ENCODE data around the gene CTAGE15.
"Not testable (repeated sequence)": the region's sequence is repeated elsewhere in the genome, so short reads cannot be mapped to it uniquely, and the experiment has no call there.

DNA sequence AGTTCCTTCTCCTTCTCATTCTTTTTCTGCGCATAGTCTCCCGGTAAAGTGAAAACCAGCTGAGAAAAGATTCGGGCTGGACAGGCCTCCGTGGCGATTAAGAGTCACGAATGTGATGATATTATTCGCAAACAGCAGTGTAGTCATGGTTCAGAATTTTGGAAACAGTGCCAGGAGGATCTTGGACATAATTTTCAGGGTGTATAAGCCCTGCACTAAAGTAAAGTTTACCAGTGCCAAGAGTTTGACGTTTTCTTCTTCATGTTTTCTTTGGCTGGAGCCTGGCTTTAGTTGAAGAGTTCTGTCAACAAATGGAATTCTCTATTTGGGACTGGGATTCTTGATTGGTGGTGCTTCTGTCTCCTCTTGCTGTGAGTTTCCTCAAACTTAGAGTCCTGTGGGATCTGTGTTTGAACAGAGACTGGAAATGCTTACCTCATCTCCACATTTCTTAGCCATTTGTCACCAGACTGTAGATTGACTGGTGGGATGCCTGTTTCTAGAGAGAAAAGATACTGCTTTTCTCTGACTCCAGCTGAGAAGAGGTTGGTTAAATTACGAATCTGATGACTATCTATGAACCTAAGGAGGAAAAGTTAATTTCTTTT is 49.2 kb upstream of the CTAGE15 start:
- TF ChIP-seq, protein P1, sequence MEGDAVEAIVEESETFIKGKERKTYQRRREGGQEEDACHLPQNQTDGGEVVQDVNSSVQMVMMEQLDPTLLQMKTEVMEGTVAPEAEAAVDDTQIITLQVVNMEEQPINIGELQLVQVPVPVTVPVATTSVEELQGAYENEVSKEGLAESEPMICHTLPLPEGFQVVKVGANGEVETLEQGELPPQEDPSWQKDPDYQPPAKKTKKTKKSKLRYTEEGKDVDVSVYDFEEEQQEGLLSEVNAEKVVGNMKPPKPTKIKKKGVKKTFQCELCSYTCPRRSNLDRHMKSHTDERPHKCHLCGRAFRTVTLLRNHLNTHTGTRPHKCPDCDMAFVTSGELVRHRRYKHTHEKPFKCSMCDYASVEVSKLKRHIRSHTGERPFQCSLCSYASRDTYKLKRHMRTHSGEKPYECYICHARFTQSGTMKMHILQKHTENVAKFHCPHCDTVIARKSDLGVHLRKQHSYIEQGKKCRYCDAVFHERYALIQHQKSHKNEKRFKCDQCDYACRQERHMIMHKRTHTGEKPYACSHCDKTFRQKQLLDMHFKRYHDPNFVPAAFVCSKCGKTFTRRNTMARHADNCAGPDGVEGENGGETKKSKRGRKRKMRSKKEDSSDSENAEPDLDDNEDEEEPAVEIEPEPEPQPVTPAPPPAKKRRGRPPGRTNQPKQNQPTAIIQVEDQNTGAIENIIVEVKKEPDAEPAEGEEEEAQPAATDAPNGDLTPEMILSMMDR (IDR thresholded peaks at IDR 0.05) = not testable (repeated sequence)
- TF ChIP-seq POLR2AphosphoS5, EP300 (IDR thresholded peaks at IDR 0.05): not testable (repeated sequence)
